NCI-H2029 treated with DMSO at 0.1 percent for 48 hours (cell line): ENCODE data around the gene TMED5.

Experiments used
- DNase-seq: peaks from one replicate; lab custom pipeline; 2025; lab: John Stamatoyannopoulos, UW

The TMED5 gene

GRCh38 chr1:93123201-93123783, 56.9 kb downstream of the TMED5 start:
- no peak for DNase-seq

GRCh38 chr1:93120614-93121013, 59.6 kb downstream of the TMED5 start:
- no peak for DNase-seq

- DNase-seq = no peak
These were observed 65.8 kb downstream of the TMED5 start for GRCh38 chr1:93114391-93114790.

- DNase-seq = no peak
These were observed 67.1 kb downstream of the TMED5 start for GRCh38 chr1:93113127-93113526.

- no peak for DNase-seq
These were observed 68.7 kb downstream of the TMED5 start for GRCh38 chr1:93111561-93111960.

- no peak for DNase-seq
These were observed 69.1 kb downstream of the TMED5 start for GRCh38 chr1:93111065-93111464.

GRCh38 chr1:93109578-93109977, 70.6 kb downstream of the TMED5 start:
- no peak for DNase-seq

- no peak for DNase-seq
These were observed 71.9 kb downstream of the TMED5 start for GRCh38 chr1:93108335-93108734.

- DNase-seq = no peak
These were observed 72.8 kb downstream of the TMED5 start for GRCh38 chr1:93107395-93107794.

GRCh38 chr1:93106226-93106625, 74.0 kb downstream of the TMED5 start:
- no peak for DNase-seq

GRCh38 chr1:93102142-93102541, 78.1 kb downstream of the TMED5 start:
- DNase-seq = no peak
